RWPE2 (cell line): ENCODE measurements around the gene RASL10A.

Experiments
- ATAC-seq: fragments of 200-7000 bp; cut with Tn5 transposase; 3 replicates; pipeline ENCODE4 v1.9.1; 2021; ENCODE audit warnings: low read depth
- DNase-seq: peaks from one replicate; pipeline ENCODE4 v3.0.0-alpha.2; 2020; ENCODE audit warnings: low spot score
- H3K27ac ChIP-seq: fragments of 450-650 bp; 2 replicates; pipeline ENCODE4 v1.5.1; 2017; ENCODE audit warnings: mild to moderate bottlenecking; ENCODE audit not compliant: poor library complexity, severe bottlenecking
- H3K27me3 ChIP-seq: fragments of 250-450 bp; sonication (Bioruptor Pico); 2 replicates; pipeline ENCODE4 v1.5.1; 2021; ENCODE audit warnings: mild to moderate bottlenecking, moderate library complexity; ENCODE audit not compliant: insufficient read depth, poor library complexity, severe bottlenecking
- H3K36me3 ChIP-seq: fragments of 250-450 bp; sonication (Bioruptor Pico); 2 replicates; pipeline ENCODE4 v1.5.1; 2020; ENCODE audit warnings: low read depth, mild to moderate bottlenecking, moderate library complexity
- H3K4me1 ChIP-seq: fragments of 250-450 bp; sonication (Bioruptor Pico); 2 replicates; pipeline ENCODE4 v1.5.1; 2021; ENCODE audit warnings: mild to moderate bottlenecking, moderate library complexity; ENCODE audit not compliant: insufficient read depth, poor library complexity, severe bottlenecking
- H3K4me3 ChIP-seq: fragments of 250-450 bp; sonication (Bioruptor Pico); 2 replicates; pipeline ENCODE4 v1.5.1; 2021; ENCODE audit warnings: mild to moderate bottlenecking, moderate library complexity; ENCODE audit not compliant: severe bottlenecking
- H3K9me3 ChIP-seq: fragments of 250-450 bp; sonication (Bioruptor Pico); 2 replicates; pipeline ENCODE4 v1.5.1; 2021; ENCODE audit warnings: mild to moderate bottlenecking, moderate library complexity; ENCODE audit not compliant: severe bottlenecking
- TF ChIP-seq, protein P1 (sequence below): fragments of 450-650 bp; IDR thresholded peaks from one replicate; pipeline ENCODE4 v1.5.1; 2017; ENCODE audit warnings: mild to moderate bottlenecking, moderate library complexity; ENCODE audit not compliant: poor library complexity, severe bottlenecking

The RASL10A gene

GRCh38 chr22:29317827-29318454, 2.4 kb upstream of the RASL10A start:
- no peak for DNase-seq
- H3K4me3 ChIP-seq = no peak overlapping the region
- no peaks in the 10 kb centered on the region for H3K9me3 ChIP-seq
- no peak overlapping the region for H3K27ac ChIP-seq
- ATAC-seq = no peak
- H3K36me3 ChIP-seq = no peaks in the 10 kb centered on the region
- peaks cover 31% of the 10 kb centered on the region for H3K27me3 ChIP-seq
- TF ChIP-seq, protein P1, sequence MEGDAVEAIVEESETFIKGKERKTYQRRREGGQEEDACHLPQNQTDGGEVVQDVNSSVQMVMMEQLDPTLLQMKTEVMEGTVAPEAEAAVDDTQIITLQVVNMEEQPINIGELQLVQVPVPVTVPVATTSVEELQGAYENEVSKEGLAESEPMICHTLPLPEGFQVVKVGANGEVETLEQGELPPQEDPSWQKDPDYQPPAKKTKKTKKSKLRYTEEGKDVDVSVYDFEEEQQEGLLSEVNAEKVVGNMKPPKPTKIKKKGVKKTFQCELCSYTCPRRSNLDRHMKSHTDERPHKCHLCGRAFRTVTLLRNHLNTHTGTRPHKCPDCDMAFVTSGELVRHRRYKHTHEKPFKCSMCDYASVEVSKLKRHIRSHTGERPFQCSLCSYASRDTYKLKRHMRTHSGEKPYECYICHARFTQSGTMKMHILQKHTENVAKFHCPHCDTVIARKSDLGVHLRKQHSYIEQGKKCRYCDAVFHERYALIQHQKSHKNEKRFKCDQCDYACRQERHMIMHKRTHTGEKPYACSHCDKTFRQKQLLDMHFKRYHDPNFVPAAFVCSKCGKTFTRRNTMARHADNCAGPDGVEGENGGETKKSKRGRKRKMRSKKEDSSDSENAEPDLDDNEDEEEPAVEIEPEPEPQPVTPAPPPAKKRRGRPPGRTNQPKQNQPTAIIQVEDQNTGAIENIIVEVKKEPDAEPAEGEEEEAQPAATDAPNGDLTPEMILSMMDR = no peak
- no peaks in the 10 kb centered on the region for H3K4me1 ChIP-seq

- Histone ChIP-seq H3K36me3 (no peaks in the 10 kb centered on the region), H3K27me3 (peaks cover 31% of the 10 kb centered on the region), H3K27ac (no peak overlapping the region), H3K4me3 (no peak overlapping the region), H3K4me1 (peaks cover under 1% of the 10 kb centered on the region), H3K9me3 (no peaks in the 10 kb centered on the region)
- no peak for DNase-seq
- TF ChIP-seq, protein P1 = no peak
- ATAC-seq = no peak
Measured at GRCh38 chr22:29316141-29316828, 788 bp upstream of the RASL10A start.

- Histone ChIP-seq H3K4me3 (peak overlapping the region; percentile 20), H3K27me3 (peaks cover 31% of the 10 kb centered on the region)
- peak; percentile 56 for DNase-seq
Measured at GRCh38 chr22:29314537-29315285, 786 bp downstream of the RASL10A start.

GRCh38 chr22:29313576-29314466, 1.7 kb downstream of the RASL10A start:
- DNase-seq = no peak
- no peaks in the 10 kb centered on the region for H3K9me3 ChIP-seq
- peaks cover 31% of the 10 kb centered on the region for H3K27me3 ChIP-seq
- H3K4me1 ChIP-seq = peaks cover 11% of the 10 kb centered on the region
- H3K36me3 ChIP-seq = no peaks in the 10 kb centered on the region
- H3K4me3 ChIP-seq = no peak overlapping the region
- H3K27ac ChIP-seq = no peak overlapping the region
- TF ChIP-seq, protein P1 = no peak
- ATAC-seq = no peak

More at GRCh38 chr22:29314537-29315285, 786 bp downstream of the RASL10A start:
- H3K36me3 ChIP-seq = no peaks in the 10 kb centered on the region
- TF ChIP-seq, protein P1 = no peak
- no peak for ATAC-seq
- H3K9me3 ChIP-seq = no peaks in the 10 kb centered on the region
- peaks cover 8% of the 10 kb centered on the region for H3K4me1 ChIP-seq
- H3K27ac ChIP-seq = no peak overlapping the region
